GM12878 (cell line): ENCODE data around the gene FOS. TPM values are rescaled to one million over a fixed set of nuclear protein-coding genes. Genes with fewer than 3 reads are reported as not detected.

ENCODE experiments used
- ATAC-seq: fragments of 200-7000 bp; cut with Tn5 transposase; 3 replicates; pipeline ENCODE4 v1.9.1; 2020; ENCODE audit warnings: mild to moderate bottlenecking, moderate library complexity
- BruUV-seq: library from RNA; stranded (reverse); fragments of 400-500 nt; replicated peaks from 2 replicates; lab custom pipeline; 2021; lab: Mats Ljungman, UMichigan
- CTCF ChIA-PET: fragments of 300-600 bp; sonication (Branson Sonifier 250); formaldehyde crosslinking; extraction: SDS; loops from one replicate; lab custom pipeline; 2021; ENCODE audit warnings: inconsistent platforms; lab: Yijun Ruan, JAX
- POLR2A ChIA-PET: fragments of 350-600 bp; formaldehyde crosslinking; extraction: SDS; loops from one replicate; lab custom pipeline; 2021; ENCODE audit warnings: inconsistent platforms; lab: Charles Lee
- RAD21 ChIA-PET: fragments of 300-600 bp; sonication (Branson Sonifier 250); formaldehyde crosslinking; loops from one replicate; lab custom pipeline; 2023; ENCODE audit warnings: antibody characterized with exemption; ENCODE audit not compliant: unreplicated experiment; lab: Charles Lee
- SMC1A ChIA-PET: fragments of 300-600 bp; sonication (Branson Sonifier 250); formaldehyde crosslinking; loops from one replicate; lab custom pipeline; 2023; ENCODE audit not compliant: unreplicated experiment, uncharacterized antibody; lab: Charles Lee
- DNase-seq: peaks from one replicate; pipeline ENCODE4 v3.0.0-alpha.2; 2011; ENCODE audit warnings: low read depth, low spot score
- FAIRE-seq: peaks from 3 replicates; lab custom pipeline; 2011; peaks lifted over from hg19 to GRCh38; lab: Jason Lieb, UNC
- H2AFZ ChIP-seq: 2 replicates; pipeline ENCODE4 v1.6.0; 2011; ENCODE audit warnings: low read depth, low read length, control low read depth; ENCODE audit not compliant: control insufficient read depth
- H3K27ac ChIP-seq: 2 replicates; pipeline ENCODE4 v1.5.1; 2011; ENCODE audit warnings: control low read depth; ENCODE audit not compliant: control insufficient read depth, insufficient read depth
- H3K27me3 ChIP-seq, 2 experiments: replicated peaks in 1 of 2; 2 replicates each; pipeline versions ENCODE4 v1.6.0 to v1.6.1; 2011; ENCODE audit warnings: low read length in 1 of 2; ENCODE audit not compliant: control insufficient read depth in 2 of 2, insufficient read depth in 2 of 2
- H3K36me3 ChIP-seq, 2 experiments: 2 replicates each; pipeline ENCODE4 v1.5.1; 2011; ENCODE audit warnings: low read length in 1 of 2; ENCODE audit not compliant: control insufficient read depth in 2 of 2, insufficient read depth in 2 of 2
- H3K4me1 ChIP-seq: 2 replicates; pipeline ENCODE4 v1.6.1; 2011; ENCODE audit warnings: mild to moderate bottlenecking, low read length, moderate library complexity, mixed read lengths; ENCODE audit not compliant: control insufficient read depth, insufficient read depth
- H3K4me2 ChIP-seq: 2 replicates; pipeline ENCODE4 v1.6.0; 2011; ENCODE audit warnings: control low read depth; ENCODE audit not compliant: control insufficient read depth, insufficient read depth
- H3K4me3 ChIP-seq: fragments of 200-600 bp; sonication (generic); 2 replicates; pipeline ENCODE4 v1.5.1; 2016
- H3K79me2 ChIP-seq: 2 replicates; pipeline ENCODE4 v1.6.0; 2011; ENCODE audit warnings: low read length; ENCODE audit not compliant: control insufficient read depth, insufficient read depth
- H3K9ac ChIP-seq: 2 replicates; pipeline ENCODE4 v1.8.0; 2011; ENCODE audit warnings: low read length, control low read depth, mixed read lengths; ENCODE audit not compliant: control insufficient read depth, insufficient read depth
- H3K9me3 ChIP-seq: replicated peaks from 3 replicates; pipeline ENCODE4 v1.5.1; 2011; ENCODE audit warnings: mild to moderate bottlenecking, low read length; ENCODE audit not compliant: control insufficient read depth, insufficient read depth
- H4K20me1 ChIP-seq: 2 replicates; pipeline ENCODE4 v1.6.0; 2011; ENCODE audit not compliant: control insufficient read depth, insufficient read depth
- BCLAF1 ChIP-seq: fragments of 450-650 bp; IDR thresholded peaks from 2 replicates; pipeline ENCODE4 v1.6.1; 2017; ENCODE audit warnings: antibody characterized with exemption, mild to moderate bottlenecking, moderate library complexity
- BMI1 ChIP-seq: fragments of 450-650 bp; IDR thresholded peaks from 2 replicates; pipeline ENCODE4 v1.6.1; 2016; ENCODE audit warnings: mild to moderate bottlenecking, moderate library complexity, borderline replicate concordance
- CHD2 ChIP-seq: IDR thresholded peaks from 2 replicates; pipeline ENCODE4 v1.6.1; 2011; ENCODE audit warnings: low read depth, low read length, improper control_type of control experiment, borderline replicate concordance
- CHD4 ChIP-seq: fragments of 200-600 bp; sonication (generic); IDR thresholded peaks from 2 replicates; pipeline ENCODE4 v1.6.1; 2016; ENCODE audit warnings: mild to moderate bottlenecking
- HDGF ChIP-seq: fragments of 450-650 bp; IDR thresholded peaks from 2 replicates; pipeline ENCODE4 v1.6.1; 2016; ENCODE audit warnings: antibody characterized with exemption
- NFYA ChIP-seq: IDR thresholded peaks from 2 replicates; pipeline ENCODE4 v1.6.1; 2011; ENCODE audit warnings: low read depth, mild to moderate bottlenecking, low read length, improper control_type of control experiment, borderline replicate concordance
- STAT3 ChIP-seq: IDR thresholded peaks from 2 replicates; pipeline ENCODE4 v1.6.1; 2011; ENCODE audit warnings: low read depth, low read length, improper control_type of control experiment
- TBL1XR1 ChIP-seq: IDR thresholded peaks from 2 replicates; pipeline ENCODE4 v1.6.1; 2012; ENCODE audit warnings: low read depth, low read length, improper control_type of control experiment
- ZBTB33 ChIP-seq: fragments of 450-650 bp; IDR thresholded peaks from 2 replicates; pipeline ENCODE4 v1.6.1; 2017; ENCODE audit warnings: mild to moderate bottlenecking
- ZNF384 ChIP-seq: IDR thresholded peaks from 2 replicates; pipeline ENCODE4 v1.6.1; 2012; ENCODE audit warnings: low read depth, mild to moderate bottlenecking, low read length, improper control_type of control experiment, borderline replicate concordance
- ZNF687 ChIP-seq: fragments of 450-650 bp; IDR thresholded peaks from 2 replicates; pipeline ENCODE4 v1.6.1; 2017; ENCODE audit warnings: mild to moderate bottlenecking, moderate library complexity
- WGBS: methylation state at CpG from one replicate; pipeline ENCODE4 v1.1.6; 2016; ENCODE audit warnings: low lambda C conversion rate; ENCODE audit not compliant: insufficient replicate concordance, insufficient coverage; ENCODE audit errors: missing lambda C conversion rate; 5-methylcytosine and 5-hydroxymethylcytosine counted together
- in situ Hi-C: fragments of 300-500 bp; cut with MboI; formaldehyde crosslinking; loops from 9 replicates; pipeline ENCODE4 v1.14.3; 2018; ENCODE audit warnings: mixed read lengths
- intact Hi-C: fragments of 100-400 bp; cut with micrococcal nuclease; formaldehyde crosslinking; loops from one replicate; pipeline ENCODE4 v1.14.2; 2022; ENCODE audit not compliant: unreplicated experiment
- polyA plus RNA-seq, 11 experiments: library from polyadenylated mRNA; depleted of rRNA in 4 of 11; unstranded in 6 of 11; stranded (reverse) in 5 of 11; fragments of >200 nt; fragmentation: Nextera tagmentation in 4 of 11; fragmentation: Illumina TruSeq in 1 of 11; extraction: Ambion mirVana in 4 of 11; extraction: Trizol in 1 of 11; gene quantifications; 1 replicate in 1 of 11; 2 replicates in 10 of 11; pipeline versions ENCODE4 v1.2.1 to v1.2.3, GENCODE V29; 2011 to 2016; ENCODE audit warnings: inconsistent platforms in 2 of 11, missing spikeins in 2 of 11, low read depth in 1 of 11
- total RNA-seq, 4 experiments: library from RNA; depleted of rRNA in 3 of 4; stranded (reverse); fragments of >200 nt in 3 of 4; fragmentation: Illumina TruSeq in 1 of 4; extraction: Trizol in 1 of 4; gene quantifications; 2 replicates each; pipeline versions ENCODE4 v1.2.1 to v1.2.3, GENCODE V29; 2013 to 2021

Gene FOS
- total and polyA plus RNA-seq, 10 of the 15 experiments (the other 5 are each of a cell fraction or from before 2014, with no cell fraction given): 0.02 to 0.95 (median 0.38) TPM

GRCh38 chr14:75273272-75274049, 5.2 kb upstream of the FOS start:
- no TSS peak for BruUV-seq
- in situ Hi-C loops: loop anchor here (25.0 kb wide), 1 partner anchor 1511 kb away; a partner anchor contains a TSS
- TF ChIP-seq NFYA (no peak), TBL1XR1 (no peak), CHD2 (no peak), BMI1 (no peak), ZBTB33 (no peak), ZNF384 (no peak), BCLAF1 (no peak), HDGF (no peak), STAT3 (no peak), ZNF687 (no peak), CHD4 (no peak)

More at GRCh38 chr14:75273272-75274049, 5.2 kb upstream of the FOS start:
- H3K4me1 ChIP-seq: peaks cover 6% of the 10 kb centered on the region
- H3K27me3 ChIP-seq: peaks cover 14 to 24% of the 10 kb centered on the region in 2 experiments
- no peaks in the 10 kb centered on the region for H3K9me3 ChIP-seq
- no peaks in the 10 kb centered on the region for H3K79me2 ChIP-seq
- no peaks in the 10 kb centered on the region for H3K36me3 ChIP-seq
- H2AFZ ChIP-seq: no peak overlapping the region
- ChIA-PET CTCF (no interaction called here), POLR2A (interaction anchor here (0.9 to 1.5 kb wide), 2 partner anchors 10 to 16 kb away, joined by 3 read pairs; no protein-coding TSS in a partner anchor), SMC1A (interaction anchor here (1.7 kb wide), 1 partner anchor 15 kb away, joined by 5 read pairs; no protein-coding TSS in a partner anchor), RAD21 (interaction anchor here (1.3 kb wide), 2 partner anchors 14 to 24 kb away, joined by 3 to 6 read pairs; no protein-coding TSS in a partner anchor)
- no peak overlapping the region for H3K4me2 ChIP-seq
- H4K20me1 ChIP-seq: 0 out of 2 replicates have a peak, but pooled peaks cover 3% of the 10 kb centered on the region
- H3K4me3 ChIP-seq: no peak overlapping the region
- H3K9ac ChIP-seq: no peak overlapping the region
- intact Hi-C loops: no loop called here
- ATAC-seq (no peak), DNase-seq (no peak), FAIRE-seq (no peak)
- H3K27ac ChIP-seq: no peak overlapping the region
- WGBS: 79% methylated on average over 13 of the region's 13 CpGs
